ENCODE results near the gene CYTH1.

DNA sequence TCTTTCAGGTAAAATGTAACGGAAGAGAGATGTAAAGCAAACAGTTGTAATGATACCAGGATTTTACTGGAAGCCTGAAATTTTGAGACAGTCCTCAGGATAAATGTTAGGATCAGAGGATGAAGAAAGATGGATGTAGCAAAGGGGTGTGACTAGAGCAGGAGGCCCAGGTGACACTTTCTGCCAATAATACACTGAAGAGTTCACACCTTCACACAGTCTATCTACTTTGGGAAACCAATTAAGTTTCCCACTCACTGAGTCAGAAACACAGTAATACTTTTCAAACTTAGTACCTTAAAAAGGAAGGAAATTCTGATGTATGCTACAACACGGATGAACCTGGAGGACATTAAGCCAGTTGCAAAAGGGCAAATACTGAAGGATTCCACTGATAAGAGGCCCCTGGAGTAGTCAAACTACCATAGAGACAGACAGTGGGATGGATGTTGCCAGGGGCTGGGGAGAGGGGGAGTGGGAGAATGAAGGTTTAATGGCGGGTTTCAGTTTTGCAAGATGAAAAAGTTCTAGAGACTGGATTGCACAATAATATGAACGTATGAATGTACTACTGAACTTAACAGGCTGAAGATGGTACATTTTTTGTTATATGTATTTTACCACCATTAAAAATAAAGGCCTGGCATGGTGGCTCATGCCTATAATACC lies 62.3 kb downstream of the CYTH1 start:
- TF ChIP-seq CEBPB (IDR thresholded peaks at IDR 0.05) (no peak), EP300 (IDR thresholded peaks at IDR 0.05; ENCODE audit: borderline replicate concordance) (no peak), NFIC (IDR thresholded peaks at IDR 0.05) (no peak), EGR1 (IDR thresholded peaks at IDR 0.05) (no peak), FOXM1 (IDR thresholded peaks at IDR 0.05; ENCODE audit: borderline replicate concordance, low read depth) (no peak), TCF12 (IDR thresholded peaks at IDR 0.05; ENCODE audit: low read depth) (no peak), TEAD4 (IDR thresholded peaks at IDR 0.05) (no peak), RAD21 (IDR thresholded peaks at IDR 0.05; ENCODE audit: low read depth) (no peak), TAF1 (IDR thresholded peaks at IDR 0.05; ENCODE audit: low read depth) (no peak)
- TF ChIP-seq, protein P1, sequence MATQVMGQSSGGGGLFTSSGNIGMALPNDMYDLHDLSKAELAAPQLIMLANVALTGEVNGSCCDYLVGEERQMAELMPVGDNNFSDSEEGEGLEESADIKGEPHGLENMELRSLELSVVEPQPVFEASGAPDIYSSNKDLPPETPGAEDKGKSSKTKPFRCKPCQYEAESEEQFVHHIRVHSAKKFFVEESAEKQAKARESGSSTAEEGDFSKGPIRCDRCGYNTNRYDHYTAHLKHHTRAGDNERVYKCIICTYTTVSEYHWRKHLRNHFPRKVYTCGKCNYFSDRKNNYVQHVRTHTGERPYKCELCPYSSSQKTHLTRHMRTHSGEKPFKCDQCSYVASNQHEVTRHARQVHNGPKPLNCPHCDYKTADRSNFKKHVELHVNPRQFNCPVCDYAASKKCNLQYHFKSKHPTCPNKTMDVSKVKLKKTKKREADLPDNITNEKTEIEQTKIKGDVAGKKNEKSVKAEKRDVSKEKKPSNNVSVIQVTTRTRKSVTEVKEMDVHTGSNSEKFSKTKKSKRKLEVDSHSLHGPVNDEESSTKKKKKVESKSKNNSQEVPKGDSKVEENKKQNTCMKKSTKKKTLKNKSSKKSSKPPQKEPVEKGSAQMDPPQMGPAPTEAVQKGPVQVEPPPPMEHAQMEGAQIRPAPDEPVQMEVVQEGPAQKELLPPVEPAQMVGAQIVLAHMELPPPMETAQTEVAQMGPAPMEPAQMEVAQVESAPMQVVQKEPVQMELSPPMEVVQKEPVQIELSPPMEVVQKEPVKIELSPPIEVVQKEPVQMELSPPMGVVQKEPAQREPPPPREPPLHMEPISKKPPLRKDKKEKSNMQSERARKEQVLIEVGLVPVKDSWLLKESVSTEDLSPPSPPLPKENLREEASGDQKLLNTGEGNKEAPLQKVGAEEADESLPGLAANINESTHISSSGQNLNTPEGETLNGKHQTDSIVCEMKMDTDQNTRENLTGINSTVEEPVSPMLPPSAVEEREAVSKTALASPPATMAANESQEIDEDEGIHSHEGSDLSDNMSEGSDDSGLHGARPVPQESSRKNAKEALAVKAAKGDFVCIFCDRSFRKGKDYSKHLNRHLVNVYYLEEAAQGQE (IDR thresholded peaks at IDR 0.05; ENCODE audit: low read depth), result no peak
- TF ChIP-seq, protein P2, sequence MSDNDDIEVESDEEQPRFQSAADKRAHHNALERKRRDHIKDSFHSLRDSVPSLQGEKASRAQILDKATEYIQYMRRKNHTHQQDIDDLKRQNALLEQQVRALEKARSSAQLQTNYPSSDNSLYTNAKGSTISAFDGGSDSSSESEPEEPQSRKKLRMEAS (IDR thresholded peaks at IDR 0.05), result no peak
- TF ChIP-seq, protein P3, sequence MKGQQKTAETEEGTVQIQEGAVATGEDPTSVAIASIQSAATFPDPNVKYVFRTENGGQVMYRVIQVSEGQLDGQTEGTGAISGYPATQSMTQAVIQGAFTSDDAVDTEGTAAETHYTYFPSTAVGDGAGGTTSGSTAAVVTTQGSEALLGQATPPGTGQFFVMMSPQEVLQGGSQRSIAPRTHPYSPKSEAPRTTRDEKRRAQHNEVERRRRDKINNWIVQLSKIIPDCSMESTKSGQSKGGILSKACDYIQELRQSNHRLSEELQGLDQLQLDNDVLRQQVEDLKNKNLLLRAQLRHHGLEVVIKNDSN (IDR thresholded peaks at IDR 0.05), result no peak

All from Ishikawa (cell line).